IMR-90 (cell line): ENCODE measurements around the gene ITGB2. TPM values are rescaled to one million over a fixed set of nuclear protein-coding genes. Genes with fewer than 3 reads are reported as not detected.
A peak's percentile ranks its signal among the peaks of the same experiment; 100 is the strongest.

Experiments
- ATAC-seq: fragments of 200-7000 bp; cut with Tn5 transposase; 2 replicates; pipeline ENCODE4 v1.9.1; 2020; ENCODE audit warnings: low read depth, mild to moderate bottlenecking, moderate library complexity
- BruUV-seq: library from RNA; stranded (reverse); fragments of 400-500 nt; replicated peaks from 2 replicates; lab custom pipeline; 2021; lab: Mats Ljungman, UMichigan
- CTCF ChIA-PET: fragments of 300-600 bp; formaldehyde crosslinking; extraction: SDS; loops from one replicate; lab custom pipeline; 2021; ENCODE audit warnings: antibody characterized with exemption; lab: Yijun Ruan, JAX
- POLR2A ChIA-PET: fragments of 300-600 bp; sonication (Branson Sonifier 250); formaldehyde crosslinking; loops from one replicate; lab custom pipeline; 2022; ENCODE audit warnings: antibody characterized with exemption; ENCODE audit not compliant: unreplicated experiment; lab: Charles Lee
- DNase-seq: peaks from one replicate; pipeline ENCODE4 v3.0.0; 2013
- H2AFZ ChIP-seq: replicated peaks from 2 replicates; pipeline ENCODE3; 2013; ENCODE audit warnings: low read length, mild to moderate bottlenecking; ENCODE audit not compliant: poor library complexity
- H2AK5ac ChIP-seq: 2 replicates; pipeline ENCODE4 v1.6.1; 2013; ENCODE audit warnings: low read depth, low read length, inconsistent platforms
- H2AK9ac ChIP-seq: replicated peaks from 2 replicates; pipeline ENCODE3; 2013; ENCODE audit warnings: mild to moderate bottlenecking, low read depth, low read length, moderate library complexity; ENCODE audit not compliant: poor library complexity
- H2BK120ac ChIP-seq: 2 replicates; pipeline ENCODE4 v1.6.1; 2013; ENCODE audit warnings: low read depth, low read length, inconsistent platforms
- H2BK15ac ChIP-seq: 3 replicates; pipeline ENCODE4 v1.6.1; 2013; ENCODE audit warnings: low read depth, low read length, inconsistent platforms
- H2BK20ac ChIP-seq: 2 replicates; pipeline ENCODE4 v1.6.1; 2013; ENCODE audit warnings: low read depth, mild to moderate bottlenecking, inconsistent platforms, low read length, moderate library complexity
- H2BK5ac ChIP-seq: 2 replicates; pipeline ENCODE4 v1.6.1; 2013; ENCODE audit warnings: mild to moderate bottlenecking, low read depth, low read length, inconsistent platforms; ENCODE audit not compliant: poor library complexity, severe bottlenecking
- H3K14ac ChIP-seq: replicated peaks from 2 replicates; pipeline ENCODE4 v1.6.1; 2013; ENCODE audit warnings: low read depth, low read length, inconsistent platforms
- H3K18ac ChIP-seq: 2 replicates; pipeline ENCODE4 v1.6.1; 2013; ENCODE audit warnings: low read depth, low read length, control low read depth
- H3K23ac ChIP-seq: 2 replicates; pipeline ENCODE4 v1.6.1; 2013; ENCODE audit warnings: low read depth, low read length, inconsistent platforms
- H3K27ac ChIP-seq: 2 replicates; pipeline ENCODE4 v1.5.1; 2013; ENCODE audit warnings: mild to moderate bottlenecking, control low read depth, low read length; ENCODE audit not compliant: insufficient read depth
- H3K27me3 ChIP-seq: 2 replicates; pipeline ENCODE4 v1.6.1; 2013; ENCODE audit warnings: low read length; ENCODE audit not compliant: control insufficient read depth, insufficient read depth
- H3K36me3 ChIP-seq: 2 replicates; pipeline ENCODE4 v1.6.1; 2013; ENCODE audit warnings: low read length, mixed read lengths; ENCODE audit not compliant: control insufficient read depth, insufficient read depth
- H3K4ac ChIP-seq: 2 replicates; pipeline ENCODE4 v1.6.1; 2013; ENCODE audit warnings: low read depth, low read length, inconsistent platforms
- H3K4me1 ChIP-seq: 2 replicates; pipeline ENCODE4 v1.6.1; 2013; ENCODE audit warnings: low read length, mixed read lengths; ENCODE audit not compliant: control insufficient read depth, insufficient read depth
- H3K4me2 ChIP-seq: 2 replicates; pipeline ENCODE4 v1.6.1; 2013; ENCODE audit warnings: low read depth, mild to moderate bottlenecking, control low read depth, low read length, moderate library complexity
- H3K4me3 ChIP-seq: 2 replicates; pipeline ENCODE4 v1.5.1; 2013; ENCODE audit warnings: low read depth, mild to moderate bottlenecking, control low read depth, low read length, moderate library complexity; ENCODE audit not compliant: insufficient read depth
- H3K56ac ChIP-seq: 2 replicates; pipeline ENCODE4 v1.6.1; 2013; ENCODE audit warnings: low read length, inconsistent platforms; ENCODE audit not compliant: insufficient read depth; ENCODE audit errors: extremely low read depth
- H3K79me1 ChIP-seq, 2 experiments: 2 replicates each; pipeline ENCODE4 v1.6.1; 2013; ENCODE audit warnings: low read length in 2 of 2, inconsistent platforms in 1 of 2, low read depth in 1 of 2
- H3K9ac ChIP-seq: 2 replicates; pipeline ENCODE4 v1.6.1; 2013; ENCODE audit warnings: low read depth, low read length, control low read depth
- H3K9me1 ChIP-seq: 2 replicates; pipeline ENCODE4 v1.6.1; 2013; ENCODE audit warnings: low read length, inconsistent platforms; ENCODE audit not compliant: insufficient read depth
- H3K9me3 ChIP-seq: 2 replicates; pipeline ENCODE4 v1.6.1; 2013; ENCODE audit warnings: low read length; ENCODE audit not compliant: control insufficient read depth, insufficient read depth
- H4K20me1 ChIP-seq: 2 replicates; pipeline ENCODE4 v1.6.1; 2013; ENCODE audit warnings: low read length, inconsistent platforms; ENCODE audit not compliant: insufficient read depth
- H4K5ac ChIP-seq: 2 replicates; pipeline ENCODE4 v1.6.1; 2013; ENCODE audit warnings: mild to moderate bottlenecking, low read depth, low read length, control low read depth
- H4K8ac ChIP-seq, 2 experiments: 2 replicates each; pipeline ENCODE4 v1.6.1; 2013; ENCODE audit warnings: low read depth in 2 of 2, low read length in 2 of 2, control low read depth in 1 of 2, inconsistent platforms in 1 of 2
- H4K91ac ChIP-seq: 2 replicates; pipeline ENCODE4 v1.6.1; 2013; ENCODE audit warnings: low read depth, low read length, inconsistent platforms; ENCODE audit not compliant: insufficient read depth
- CEBPB ChIP-seq: IDR thresholded peaks from 2 replicates; pipeline ENCODE4 v1.6.1; 2012; ENCODE audit warnings: low read depth, low read length, improper control_type of control experiment
- CHD1 ChIP-seq: IDR thresholded peaks from 2 replicates; pipeline ENCODE4 v1.6.1; 2012; ENCODE audit warnings: low read depth, low read length, improper control_type of control experiment
- FOS ChIP-seq: fragments of 150-350 bp; IDR thresholded peaks from 2 replicates; pipeline ENCODE4 v1.6.1; 2016; ENCODE audit warnings: low read depth, low read length
- MAFK ChIP-seq: IDR thresholded peaks from 2 replicates; pipeline ENCODE4 v1.6.1; 2012; ENCODE audit warnings: low read depth, low read length, improper control_type of control experiment
- MAZ ChIP-seq: IDR thresholded peaks from 2 replicates; pipeline ENCODE4 v1.6.1; 2012; ENCODE audit warnings: low read depth, mild to moderate bottlenecking, low read length, improper control_type of control experiment, moderate library complexity, borderline replicate concordance
- MXI1 ChIP-seq: IDR thresholded peaks from 2 replicates; pipeline ENCODE4 v1.6.1; 2012; ENCODE audit warnings: low read depth, mild to moderate bottlenecking, low read length, moderate library complexity, borderline replicate concordance
- POLR2A ChIP-seq: IDR thresholded peaks from 2 replicates; pipeline ENCODE4 v1.6.1; 2012; ENCODE audit warnings: mild to moderate bottlenecking, low read depth, low read length
- RAD21 ChIP-seq: IDR thresholded peaks from 2 replicates; pipeline ENCODE4 v1.6.1; 2012; ENCODE audit warnings: low read length, improper control_type of control experiment
- RFX5 ChIP-seq: IDR thresholded peaks from 2 replicates; pipeline ENCODE4 v1.8.0; 2012; ENCODE audit warnings: low read depth, mild to moderate bottlenecking, low read length, moderate library complexity
- SMC3 ChIP-seq: fragments of 150-350 bp; IDR thresholded peaks from 2 replicates; pipeline ENCODE4 v1.6.1; 2016; ENCODE audit warnings: low read depth, mild to moderate bottlenecking, antibody characterized with exemption, low read length, moderate library complexity
- WGBS, 2 experiments: methylation state at CpG; one replicate each; pipeline versions ENCODE4 v1.1.5 to v1.1.7; 2013; ENCODE audit warnings: missing lambda C conversion rate in 2 of 2; ENCODE audit not compliant: insufficient read length in 1 of 2; ENCODE audit errors: extremely low coverage in 2 of 2; 5-methylcytosine and 5-hydroxymethylcytosine counted together
- dilution Hi-C: fragments of 300-500 bp; cut with HindIII; formaldehyde crosslinking; loops from one replicate; pipeline ENCODE4 v1.14.3; 2018; ENCODE audit warnings: low sequenced_read_pairs; ENCODE audit not compliant: unreplicated experiment
- in situ Hi-C: fragments of 300-500 bp; cut with MboI; formaldehyde crosslinking; loops from 3 replicates; pipeline ENCODE4 v1.14.3; 2019; ENCODE audit warnings: low sequenced_read_pairs, inconsistent platforms, mixed read lengths
- intact Hi-C: fragments of 100-400 bp; cut with micrococcal nuclease; formaldehyde crosslinking; loops from 2 replicates; pipeline ENCODE4 v1.10.0; 2022
- polyA plus RNA-seq, 3 experiments: library from polyadenylated mRNA; depleted of rRNA; stranded (reverse); fragments of >200 nt; gene quantifications; 2 replicates each; pipeline ENCODE4 v1.2.3, GENCODE V29; 2012; ENCODE audit warnings: low replicate concordance in 1 of 3
- total RNA-seq: library from RNA; depleted of rRNA; stranded (reverse); fragments of >200 nt; gene quantifications from 2 replicates; pipeline ENCODE4 v1.2.3, GENCODE V29; 2012
- TF ChIP-seq, protein P1 (sequence below): conservative IDR thresholded peaks from 2 replicates; pipeline ENCODE4 v1.5.1; 2012; ENCODE audit warnings: mild to moderate bottlenecking, low read depth, low read length, improper control_type of control experiment
- TF ChIP-seq, protein P2 (sequence below): fragments of 150-350 bp; IDR thresholded peaks from 2 replicates; pipeline ENCODE4 v1.6.1; 2016; ENCODE audit warnings: low read depth, mild to moderate bottlenecking, low read length, moderate library complexity, borderline replicate concordance

ITGB2 gene
- total and polyA plus RNA-seq, 2 of the 4 experiments (the other 2 are of a cell fraction) = 0.14 TPM; not detected in 1

DNA sequence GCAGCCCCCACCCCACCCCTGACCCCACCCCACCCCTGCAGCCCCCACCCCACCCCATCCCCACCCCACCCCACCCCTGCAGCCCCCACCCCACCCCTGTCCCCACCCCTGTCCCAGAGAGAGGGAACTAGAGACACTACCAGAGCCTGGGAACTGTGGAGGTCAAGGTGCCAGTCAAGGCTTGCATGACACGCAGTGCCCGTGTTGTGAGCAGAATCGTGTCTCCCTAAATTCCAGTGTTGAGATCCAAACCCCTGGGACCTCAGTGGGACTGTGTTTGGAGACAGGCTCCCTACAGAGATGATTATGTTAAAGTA, 84.4 kb downstream of the ITGB2 start:
- H3K9ac ChIP-seq = no peak overlapping the region
- no peaks in the 10 kb centered on the region for H3K79me1 ChIP-seq
- intact Hi-C loops (no loop called here), in situ Hi-C loops (no loop called here), dilution Hi-C loops (no loop called here)
- no peaks in the 10 kb centered on the region for H4K20me1 ChIP-seq
- no peak overlapping the region for H4K8ac ChIP-seq
- H3K27me3 ChIP-seq = peaks cover 23% of the 10 kb centered on the region
- H3K4me2 ChIP-seq = no peak overlapping the region
- no peak overlapping the region for H2AK5ac ChIP-seq
- WGBS, 2 experiments = 74% methylated on average over 3 of the region's 3 CpGs; no CpG with 5 or more reads in 1 of the 2 experiments
- no peak overlapping the region for H4K5ac ChIP-seq
- H3K4me3 ChIP-seq = no peak overlapping the region
- no peak overlapping the region for H3K56ac ChIP-seq
- H3K18ac ChIP-seq = no peak overlapping the region
- TF ChIP-seq FOS (no peak), MAZ (no peak), RAD21 (no peak), MAFK (no peak), RFX5 (no peak), SMC3 (no peak), POLR2A (no peak), CHD1 (no peak), CEBPB (no peak), MXI1 (no peak)
- TF ChIP-seq, protein P1, sequence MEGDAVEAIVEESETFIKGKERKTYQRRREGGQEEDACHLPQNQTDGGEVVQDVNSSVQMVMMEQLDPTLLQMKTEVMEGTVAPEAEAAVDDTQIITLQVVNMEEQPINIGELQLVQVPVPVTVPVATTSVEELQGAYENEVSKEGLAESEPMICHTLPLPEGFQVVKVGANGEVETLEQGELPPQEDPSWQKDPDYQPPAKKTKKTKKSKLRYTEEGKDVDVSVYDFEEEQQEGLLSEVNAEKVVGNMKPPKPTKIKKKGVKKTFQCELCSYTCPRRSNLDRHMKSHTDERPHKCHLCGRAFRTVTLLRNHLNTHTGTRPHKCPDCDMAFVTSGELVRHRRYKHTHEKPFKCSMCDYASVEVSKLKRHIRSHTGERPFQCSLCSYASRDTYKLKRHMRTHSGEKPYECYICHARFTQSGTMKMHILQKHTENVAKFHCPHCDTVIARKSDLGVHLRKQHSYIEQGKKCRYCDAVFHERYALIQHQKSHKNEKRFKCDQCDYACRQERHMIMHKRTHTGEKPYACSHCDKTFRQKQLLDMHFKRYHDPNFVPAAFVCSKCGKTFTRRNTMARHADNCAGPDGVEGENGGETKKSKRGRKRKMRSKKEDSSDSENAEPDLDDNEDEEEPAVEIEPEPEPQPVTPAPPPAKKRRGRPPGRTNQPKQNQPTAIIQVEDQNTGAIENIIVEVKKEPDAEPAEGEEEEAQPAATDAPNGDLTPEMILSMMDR = no peak
- TF ChIP-seq, protein P2, sequence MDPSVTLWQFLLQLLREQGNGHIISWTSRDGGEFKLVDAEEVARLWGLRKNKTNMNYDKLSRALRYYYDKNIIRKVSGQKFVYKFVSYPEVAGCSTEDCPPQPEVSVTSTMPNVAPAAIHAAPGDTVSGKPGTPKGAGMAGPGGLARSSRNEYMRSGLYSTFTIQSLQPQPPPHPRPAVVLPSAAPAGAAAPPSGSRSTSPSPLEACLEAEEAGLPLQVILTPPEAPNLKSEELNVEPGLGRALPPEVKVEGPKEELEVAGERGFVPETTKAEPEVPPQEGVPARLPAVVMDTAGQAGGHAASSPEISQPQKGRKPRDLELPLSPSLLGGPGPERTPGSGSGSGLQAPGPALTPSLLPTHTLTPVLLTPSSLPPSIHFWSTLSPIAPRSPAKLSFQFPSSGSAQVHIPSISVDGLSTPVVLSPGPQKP = no peak
- H2AK9ac ChIP-seq = peak overlapping the region; percentile 11
- no peak overlapping the region for H3K14ac ChIP-seq
- H2BK120ac ChIP-seq = no peak overlapping the region
- ATAC-seq = no peak
- POLR2A ChIA-PET = no interaction called here
- no TSS peak for BruUV-seq
- H3K4ac ChIP-seq = no peak overlapping the region
- H3K9me1 ChIP-seq = no peaks in the 10 kb centered on the region
- H3K4me1 ChIP-seq = peaks cover 5% of the 10 kb centered on the region; the same call in 1 of the 2 replicates
- CTCF ChIA-PET = no interaction called here
- no peak overlapping the region for H4K91ac ChIP-seq
- DNase-seq = no peak
- H2BK5ac ChIP-seq = no peak overlapping the region
- H3K9me3 ChIP-seq = no peaks in the 10 kb centered on the region
- no peak overlapping the region for H3K23ac ChIP-seq
- H2BK20ac ChIP-seq = no peak overlapping the region
- no peak overlapping the region for H2BK15ac ChIP-seq
- H2AFZ ChIP-seq = peak overlapping the region; percentile 18
- no peak overlapping the region for H3K27ac ChIP-seq
- H3K36me3 ChIP-seq = no peaks in the 10 kb centered on the region
